Panc1 (cell line): ENCODE data around the gene AFF4.

Source experiments
- CTCF ChIP-seq: fragments of 450-650 bp; IDR thresholded peaks from 2 replicates; pipeline ENCODE4 v1.5.1; 2017; ENCODE audit warnings: mild to moderate bottlenecking
- POLR2AphosphoS5 ChIP-seq: IDR thresholded peaks from 2 replicates; pipeline ENCODE4 v1.6.1; 2012; ENCODE audit warnings: mild to moderate bottlenecking, low read depth, low read length, moderate library complexity
- SIN3A ChIP-seq: IDR thresholded peaks from 2 replicates; pipeline ENCODE4 v1.6.1; 2012; ENCODE audit warnings: low read depth, mild to moderate bottlenecking, low read length, moderate library complexity, borderline replicate concordance; ENCODE audit not compliant: insufficient read depth
- TCF7L2 ChIP-seq: IDR thresholded peaks from 2 replicates; pipeline ENCODE4 v1.6.1; 2011; ENCODE audit warnings: mild to moderate bottlenecking, low read depth, low read length, inconsistent platforms

GRCh38 chr5:132850066-132850465 is 113.4 kb downstream of the AFF4 start:
- no peak for TF ChIP-seq CTCF
- no peak for TF ChIP-seq TCF7L2
- TF ChIP-seq POLR2AphosphoS5 = no peak
- TF ChIP-seq SIN3A = no peak
